ENCODE data around the gene FTCD. TPM values are rescaled to one million over a fixed set of nuclear protein-coding genes. Genes with fewer than 3 reads are reported as not detected.
A peak's percentile ranks its signal among the peaks of the same experiment; 100 is the strongest.

FTCD gene
- total and polyA plus RNA-seq, 2 of the 8 experiments (the other 6 are each of a cell fraction or from before 2014, with no cell fraction given), result 3.3 to 4.9 TPM

DNA sequence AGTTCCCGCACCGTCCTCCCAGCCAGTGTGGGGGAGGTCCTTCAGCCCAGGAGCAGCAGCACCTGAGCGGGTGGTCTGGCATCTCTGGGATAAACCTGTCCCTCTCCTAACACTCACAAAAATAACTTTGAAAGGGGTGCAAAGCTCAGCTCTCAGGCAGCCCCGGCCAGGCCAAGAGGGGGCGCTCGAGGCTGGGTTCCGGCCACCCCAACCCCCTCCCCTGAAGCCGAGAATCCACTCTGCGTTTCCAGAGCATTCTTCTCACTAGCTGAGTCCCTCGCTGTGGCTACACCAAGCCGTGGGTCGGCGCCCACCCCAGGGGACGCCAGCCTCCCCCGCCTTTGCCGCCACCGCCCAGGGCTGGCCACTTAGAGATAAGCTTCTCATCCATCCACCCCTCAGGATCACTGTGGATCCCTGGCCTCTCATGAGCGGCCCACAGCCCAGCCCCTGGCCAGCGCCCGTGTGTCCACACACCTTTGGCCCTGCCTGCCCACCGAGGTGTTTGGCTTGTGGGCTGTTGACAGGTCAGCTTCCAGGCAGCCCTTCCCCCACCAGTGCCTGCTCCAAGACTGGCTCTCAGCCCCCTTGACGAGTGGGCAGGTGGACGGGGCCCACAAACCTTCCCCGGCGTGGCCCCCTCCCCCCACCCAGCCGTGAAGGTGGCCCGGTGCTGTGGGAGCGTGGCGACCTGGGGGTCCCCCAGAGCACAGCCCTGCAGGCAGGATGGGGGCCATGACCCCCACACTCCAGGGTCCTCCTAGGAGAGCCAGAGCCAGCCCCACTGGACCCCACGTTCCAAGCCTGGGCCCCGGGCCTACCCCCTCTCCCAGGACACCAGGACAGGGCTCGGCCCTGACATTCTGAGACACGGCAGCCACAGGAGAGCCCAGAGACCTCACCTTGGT lies 1.9 kb downstream of the FTCD start (continued):
- TF ChIP-seq JUND (IDR thresholded peaks at IDR 0.05; ENCODE audit: low read length) (0 out of 2 replicates have a peak, but pooled peaks have one; percentile 13), TAF7 (optimal IDR thresholded peaks at IDR 0.05; ENCODE audit: borderline replicate concordance, low read depth, low read length) (no peak), CHD1 (IDR thresholded peaks at IDR 0.05; ENCODE audit: low read depth, low read length) (no peak), SRF (IDR thresholded peaks at IDR 0.05; ENCODE audit: low read depth, low read length) (no peak), NANOG (IDR thresholded peaks at IDR 0.05; ENCODE audit: insufficient read depth, low read depth, low read length, poor library complexity, severe bottlenecking) (no peak), ASH2L (IDR thresholded peaks at IDR 0.05; ENCODE audit: low read length) (no peak), SP1 (IDR thresholded peaks at IDR 0.05; ENCODE audit: low read depth, low read length) (peak; percentile 37; the same call in 1 of the 2 replicates), CEBPB (IDR thresholded peaks at IDR 0.05; ENCODE audit: low read depth, low read length) (0 out of 2 replicates have a peak, but pooled peaks have one; percentile 12)
- TF ChIP-seq, protein P1, sequence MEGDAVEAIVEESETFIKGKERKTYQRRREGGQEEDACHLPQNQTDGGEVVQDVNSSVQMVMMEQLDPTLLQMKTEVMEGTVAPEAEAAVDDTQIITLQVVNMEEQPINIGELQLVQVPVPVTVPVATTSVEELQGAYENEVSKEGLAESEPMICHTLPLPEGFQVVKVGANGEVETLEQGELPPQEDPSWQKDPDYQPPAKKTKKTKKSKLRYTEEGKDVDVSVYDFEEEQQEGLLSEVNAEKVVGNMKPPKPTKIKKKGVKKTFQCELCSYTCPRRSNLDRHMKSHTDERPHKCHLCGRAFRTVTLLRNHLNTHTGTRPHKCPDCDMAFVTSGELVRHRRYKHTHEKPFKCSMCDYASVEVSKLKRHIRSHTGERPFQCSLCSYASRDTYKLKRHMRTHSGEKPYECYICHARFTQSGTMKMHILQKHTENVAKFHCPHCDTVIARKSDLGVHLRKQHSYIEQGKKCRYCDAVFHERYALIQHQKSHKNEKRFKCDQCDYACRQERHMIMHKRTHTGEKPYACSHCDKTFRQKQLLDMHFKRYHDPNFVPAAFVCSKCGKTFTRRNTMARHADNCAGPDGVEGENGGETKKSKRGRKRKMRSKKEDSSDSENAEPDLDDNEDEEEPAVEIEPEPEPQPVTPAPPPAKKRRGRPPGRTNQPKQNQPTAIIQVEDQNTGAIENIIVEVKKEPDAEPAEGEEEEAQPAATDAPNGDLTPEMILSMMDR (IDR thresholded peaks at IDR 0.05; ENCODE audit: control extremely low read depth in 1 of 3, insufficient read depth in 1 of 3, low read depth in 1 of 3, low read length in 3 of 3), result peak in 2 of 3 experiments; percentile 75 to 83; a peak in 3 of 4 replicates

Data from H1 (cell line).